D721Med (cell line): ENCODE results near the gene PGM5.
A peak's percentile ranks its signal among the peaks of the same experiment; 100 is the strongest.
"Not testable (repeated sequence)": the region's sequence is repeated elsewhere in the genome, so short reads cannot be mapped to it uniquely, and the experiment has no call there.

Experiments
- DNase-seq: peaks from one replicate; pipeline ENCODE4 v3.0.0; 2011; ENCODE audit warnings: low spot score; ENCODE audit not compliant: insufficient read length
- FAIRE-seq: peaks from 2 replicates; lab custom pipeline; 2011; peaks lifted over from hg19 to GRCh38; lab: Jason Lieb, UNC
- TF ChIP-seq, protein P1 (sequence below): IDR thresholded peaks from 2 replicates; pipeline ENCODE4 v1.5.1; 2012; ENCODE audit warnings: mild to moderate bottlenecking, control low read depth; ENCODE audit not compliant: insufficient read depth; ENCODE audit errors: missing control alignments

The PGM5 gene

DNA sequence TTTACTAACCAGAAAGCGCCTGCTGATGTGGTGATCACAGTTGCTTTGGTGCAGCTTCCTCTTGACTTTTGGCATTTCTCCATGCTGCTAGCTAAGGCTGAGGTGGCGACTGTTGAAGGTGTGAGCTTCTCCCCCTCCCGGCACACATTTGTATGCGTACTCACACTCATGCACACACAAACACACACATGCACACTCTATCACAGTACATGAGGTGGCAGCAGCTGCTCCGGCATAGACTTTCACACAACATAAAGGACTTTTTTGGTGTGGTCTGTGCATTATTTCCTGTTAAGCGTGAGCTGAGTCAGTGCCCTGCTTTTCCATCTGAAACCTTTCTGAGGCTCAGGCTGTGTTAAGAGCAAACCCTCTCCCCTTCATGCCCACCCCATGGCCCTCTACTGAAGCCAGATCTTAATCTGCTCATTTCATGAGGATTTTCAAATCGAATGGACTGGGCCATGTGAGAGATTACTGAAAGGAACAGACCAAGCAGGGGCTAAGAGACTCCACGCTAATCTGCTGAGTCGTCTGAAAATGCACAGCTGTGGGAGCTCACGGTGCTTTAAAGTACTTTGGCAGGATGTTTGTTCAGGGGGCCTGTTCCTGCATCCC lies 10.6 kb downstream of the PGM5 start:
- peak; percentile 6 for DNase-seq
- not testable (repeated sequence) for FAIRE-seq

DNA sequence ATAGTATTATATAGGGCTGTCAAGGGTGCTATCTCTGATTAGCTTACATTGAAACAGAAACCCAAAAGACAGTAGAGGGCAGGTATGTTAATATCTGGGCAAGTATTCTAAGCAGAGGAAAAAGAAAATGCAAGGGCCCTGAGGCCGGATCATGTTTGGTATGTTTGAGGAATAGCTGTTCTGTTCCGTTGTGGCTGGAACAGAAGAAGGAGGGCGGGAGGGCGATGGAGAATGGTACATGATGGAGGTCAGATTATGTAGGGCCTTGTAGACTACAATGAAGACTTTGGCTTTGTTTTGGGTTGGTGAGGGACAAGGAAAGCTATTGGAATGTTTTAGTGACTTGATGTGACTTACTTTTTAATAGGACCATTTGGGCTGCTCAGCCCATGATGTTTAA lies 19.4 kb downstream of the PGM5 start:
- not testable (repeated sequence) for DNase-seq, FAIRE-seq

DNA sequence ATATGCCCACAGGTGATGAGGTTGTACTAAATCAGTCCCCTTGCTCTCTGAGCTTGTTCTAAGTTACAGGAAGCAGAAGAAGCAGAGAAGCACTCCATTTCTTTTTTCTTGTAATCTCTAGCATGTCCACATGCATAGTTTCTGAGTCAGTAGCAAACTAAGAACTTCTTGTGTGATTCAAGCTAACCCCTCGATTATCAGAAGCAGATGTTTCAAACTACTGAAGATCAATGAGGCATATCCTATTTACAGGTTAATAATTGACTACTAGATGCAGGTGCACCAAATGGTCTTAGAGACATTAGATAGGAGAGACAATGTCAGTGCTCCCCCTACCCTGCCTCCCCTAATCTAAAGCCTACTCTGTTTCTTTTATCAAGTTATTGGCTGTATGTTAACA lies 21.3 kb downstream of the PGM5 start:
- not testable (repeated sequence) for DNase-seq, FAIRE-seq

DNA sequence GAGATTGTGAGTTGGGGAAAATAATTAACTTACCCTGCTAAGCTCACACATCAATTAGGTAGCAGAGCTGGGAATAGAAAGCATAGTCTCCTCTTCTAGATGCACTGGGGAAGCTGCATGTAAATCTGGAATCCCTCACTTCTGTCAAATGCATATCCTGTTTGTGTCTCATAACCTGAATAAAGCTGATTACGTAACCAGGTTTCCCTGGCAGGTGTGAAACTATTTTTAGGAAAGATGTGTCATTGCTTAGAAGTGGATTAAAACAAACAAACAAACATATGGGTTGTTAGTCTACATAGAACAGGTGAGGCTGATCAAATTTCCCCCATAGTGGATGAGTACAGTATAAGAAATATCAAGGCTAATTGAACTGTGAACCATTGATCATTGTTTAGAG lies 27.5 kb downstream of the PGM5 start:
- DNase-seq, FAIRE-seq: not testable (repeated sequence)

DNA sequence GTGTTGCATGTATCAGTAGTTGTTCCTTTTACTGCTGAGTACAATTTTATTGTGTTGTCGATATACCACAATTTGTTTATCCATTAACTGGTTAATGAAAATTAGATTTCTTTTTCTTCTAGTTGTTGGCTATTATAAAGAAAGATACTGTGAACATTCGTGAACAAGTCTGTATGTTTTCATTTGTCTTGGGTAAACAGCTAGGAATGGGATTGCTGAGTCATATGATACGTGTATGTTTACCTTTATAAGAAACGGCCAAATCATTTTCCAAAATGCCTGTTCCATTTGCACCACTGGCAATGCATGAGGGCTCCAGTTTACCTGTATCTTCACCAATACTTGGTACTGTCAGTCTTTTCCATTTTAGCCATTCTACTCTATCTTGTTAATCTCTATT lies 33.1 kb downstream of the PGM5 start:
- FAIRE-seq, DNase-seq: not testable (repeated sequence)

DNA sequence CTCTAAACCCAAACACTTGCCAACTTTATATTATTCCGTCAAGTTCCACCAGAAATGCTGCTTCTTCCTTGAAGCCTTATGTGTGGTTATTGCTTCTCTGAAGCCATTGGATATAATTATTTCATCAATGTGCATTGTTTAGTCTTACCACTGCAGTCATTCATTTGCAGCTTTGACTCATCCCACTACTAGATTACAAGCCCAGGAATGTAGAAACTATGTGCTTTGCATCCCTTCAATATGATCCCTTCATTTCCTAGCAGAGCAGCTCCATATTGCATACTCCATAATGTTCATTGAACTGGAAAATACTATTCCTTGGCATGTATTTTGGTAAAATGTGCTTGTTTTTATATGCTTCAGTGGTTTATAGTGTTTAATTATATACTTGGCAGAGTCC lies 34.3 kb downstream of the PGM5 start:
- not testable (repeated sequence) for FAIRE-seq, DNase-seq

DNA sequence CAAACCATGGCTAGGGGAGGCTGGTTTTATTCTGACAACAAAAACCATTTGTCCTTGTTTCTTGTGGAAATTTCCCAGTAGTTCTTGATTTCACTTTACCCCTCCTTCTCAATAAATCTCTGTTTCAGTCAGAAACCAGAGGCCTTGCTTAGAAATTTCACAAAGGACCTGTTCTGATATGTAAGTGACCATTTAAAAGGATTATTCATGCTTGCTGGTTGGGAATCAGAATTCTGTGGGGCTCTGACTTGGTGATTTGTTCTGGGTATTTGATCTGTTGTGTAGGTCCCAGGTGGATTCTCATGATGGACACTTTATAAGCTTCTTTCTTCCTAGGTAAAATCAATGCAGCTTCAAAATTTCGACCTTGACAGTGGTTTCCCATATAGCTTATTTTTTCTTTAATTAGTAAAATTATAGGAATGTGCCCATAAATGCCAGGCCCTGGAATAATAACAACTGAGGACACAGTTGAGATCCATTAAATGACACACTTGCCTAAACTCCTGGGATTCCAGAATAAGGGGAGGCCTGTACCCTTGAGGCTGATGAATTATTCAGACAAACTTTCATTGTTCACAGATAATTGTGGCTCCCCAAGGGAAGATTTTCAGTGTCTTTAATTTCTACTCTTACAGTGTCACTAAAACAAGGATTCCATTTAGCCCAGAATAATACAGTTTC lies 40.1 kb downstream of the PGM5 start:
- DNase-seq, FAIRE-seq: not testable (repeated sequence)

DNA sequence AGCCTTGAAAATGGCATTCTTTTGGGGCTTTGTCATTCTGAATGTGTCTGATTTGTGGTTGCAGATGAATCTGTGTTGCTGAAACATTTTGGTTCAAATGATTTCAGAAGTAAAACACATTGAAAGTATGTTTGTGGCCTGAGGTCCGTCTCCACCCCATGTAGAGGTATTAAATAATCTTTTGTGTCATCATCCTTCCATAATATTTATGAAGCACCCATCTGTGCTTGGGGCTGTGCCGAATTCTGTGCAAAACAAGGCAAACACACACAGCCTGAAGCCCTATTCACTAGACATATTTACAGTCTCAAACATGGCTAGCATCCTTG lies 40.6 kb downstream of the PGM5 start:
- not testable (repeated sequence) for DNase-seq, FAIRE-seq

DNA sequence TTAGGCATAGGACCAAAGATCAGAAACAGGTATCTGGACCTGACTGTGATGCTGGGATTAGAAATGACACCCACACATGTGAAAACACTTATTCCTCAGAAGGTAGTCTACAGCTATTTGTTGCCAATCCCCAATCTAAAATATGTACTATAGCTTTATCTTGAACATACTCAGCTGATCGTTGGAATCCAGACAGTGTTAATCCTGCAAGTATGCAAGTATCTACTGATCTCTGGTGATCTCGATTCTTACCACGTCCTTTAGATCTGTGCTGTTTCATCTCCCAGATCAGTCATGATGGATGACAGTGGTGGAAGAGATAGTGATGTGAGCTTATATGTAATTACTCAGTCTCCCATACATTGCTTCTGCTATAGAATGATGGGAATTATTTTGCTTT lies 41.4 kb downstream of the PGM5 start:
- FAIRE-seq, DNase-seq: not testable (repeated sequence)

DNA sequence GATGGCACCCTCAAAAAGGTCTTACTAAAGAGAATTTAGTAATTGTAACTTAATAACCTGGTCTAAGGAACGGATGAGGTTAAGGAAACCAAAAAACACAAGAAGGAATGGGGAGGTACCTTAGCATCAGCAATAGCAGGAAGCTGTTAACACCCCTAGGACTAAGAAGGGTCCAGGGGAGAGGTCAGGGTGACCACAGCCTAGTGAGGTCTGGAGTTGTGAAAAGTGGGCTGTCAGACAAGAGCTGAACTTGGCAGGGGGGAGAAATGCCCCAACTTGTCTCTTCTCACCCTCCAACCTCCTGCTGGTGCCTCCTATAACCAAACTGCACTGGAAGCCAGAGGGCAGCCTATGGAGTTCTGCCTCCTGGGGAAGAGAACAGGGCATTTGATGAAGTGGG lies 41.9 kb downstream of the PGM5 start:
- FAIRE-seq, DNase-seq: not testable (repeated sequence)

DNA sequence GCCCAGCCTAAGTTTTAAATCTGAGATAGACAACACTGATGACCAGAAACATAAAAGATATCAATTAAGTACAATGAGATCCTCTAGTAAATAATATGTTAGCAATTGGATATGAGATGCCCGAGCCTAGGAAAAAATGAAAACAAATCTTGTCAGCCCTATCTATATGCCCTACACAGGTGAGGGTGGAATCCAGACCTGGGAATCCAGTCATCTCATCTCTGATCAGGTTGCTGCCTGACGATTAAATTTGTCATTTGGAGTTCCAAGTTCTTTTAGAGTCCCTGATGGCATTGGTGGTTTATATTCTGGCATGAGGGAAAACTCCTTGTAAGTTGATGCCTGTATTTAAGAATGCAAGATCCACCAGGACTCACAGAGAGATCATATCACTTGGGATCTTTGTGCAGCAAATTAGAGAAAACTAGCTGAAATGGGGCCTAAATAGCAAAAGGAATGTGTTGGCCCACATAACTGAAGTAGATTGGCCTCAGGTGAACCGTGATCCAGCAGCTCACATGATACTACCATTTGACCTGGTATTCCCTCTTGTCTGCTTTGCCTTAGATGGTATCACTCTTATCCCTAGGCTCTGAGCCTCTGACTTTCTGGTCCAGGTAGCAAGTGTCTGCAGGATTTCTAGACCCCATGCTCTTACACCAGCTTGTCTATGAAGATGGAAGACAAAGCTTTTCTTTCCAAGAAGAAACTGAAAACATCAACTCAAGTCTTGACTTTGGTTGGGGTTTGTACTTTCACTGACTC lies 48.2 kb downstream of the PGM5 start:
- not testable (repeated sequence) for DNase-seq, FAIRE-seq

DNA sequence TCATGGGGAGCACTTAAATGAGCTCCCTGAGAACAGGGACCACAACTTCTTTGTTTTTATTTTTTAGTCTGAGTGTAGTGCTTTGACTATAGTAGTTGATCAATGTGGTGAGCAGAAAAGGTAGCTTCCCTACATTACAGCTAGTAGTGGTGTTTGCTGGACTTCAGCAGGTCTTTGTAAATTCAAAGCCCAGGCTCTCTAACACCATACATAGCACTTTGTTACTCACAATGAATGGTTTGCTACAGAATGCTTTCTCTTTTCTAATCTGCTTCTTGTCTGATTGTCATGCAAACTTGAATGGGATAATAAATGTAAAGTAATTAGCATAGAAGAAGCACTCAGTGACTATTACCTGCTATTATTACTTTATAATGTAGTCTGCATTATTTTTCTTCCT lies 55.5 kb downstream of the PGM5 start:
- DNase-seq, FAIRE-seq: not testable (repeated sequence)

DNA sequence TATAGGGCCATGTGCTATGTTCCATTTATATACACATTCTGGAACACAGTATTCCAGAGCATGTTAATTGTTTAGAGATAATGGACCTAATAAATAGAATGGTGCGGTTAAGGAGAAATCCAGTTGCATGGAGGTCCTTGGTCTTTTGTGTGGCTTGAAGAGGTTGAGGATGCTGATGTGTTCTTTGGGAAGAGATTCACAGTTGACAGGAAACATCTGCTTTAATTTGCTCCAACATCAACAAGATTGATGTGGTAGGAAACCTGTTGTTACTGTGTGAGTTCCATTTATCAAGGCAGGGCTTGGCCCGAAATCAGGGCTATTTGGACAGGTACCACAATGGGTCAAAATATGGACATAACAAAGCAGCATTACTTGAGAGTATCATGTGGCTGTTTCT lies 56.3 kb downstream of the PGM5 start:
- DNase-seq, FAIRE-seq: not testable (repeated sequence)

DNA sequence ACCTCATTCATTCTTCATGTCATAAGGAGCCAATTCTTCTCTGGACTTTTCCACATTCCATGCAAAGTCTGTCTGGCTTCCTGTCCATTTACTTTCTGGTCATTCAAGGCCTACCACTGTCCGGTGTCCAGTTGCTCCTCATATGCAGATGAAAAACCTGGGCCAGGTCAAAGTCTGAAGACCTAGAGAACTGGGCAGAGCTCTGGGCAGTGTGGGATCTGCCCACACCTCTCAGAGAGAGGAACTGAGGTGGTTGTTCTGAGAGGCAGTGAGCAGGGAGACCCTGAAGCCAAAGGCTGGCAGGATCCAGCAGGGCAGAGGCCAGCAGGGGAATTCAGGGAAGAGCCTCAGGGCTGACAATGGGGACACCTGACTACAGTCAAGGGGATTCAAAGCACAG lies 58.7 kb downstream of the PGM5 start:
- DNase-seq, FAIRE-seq: not testable (repeated sequence)

DNA sequence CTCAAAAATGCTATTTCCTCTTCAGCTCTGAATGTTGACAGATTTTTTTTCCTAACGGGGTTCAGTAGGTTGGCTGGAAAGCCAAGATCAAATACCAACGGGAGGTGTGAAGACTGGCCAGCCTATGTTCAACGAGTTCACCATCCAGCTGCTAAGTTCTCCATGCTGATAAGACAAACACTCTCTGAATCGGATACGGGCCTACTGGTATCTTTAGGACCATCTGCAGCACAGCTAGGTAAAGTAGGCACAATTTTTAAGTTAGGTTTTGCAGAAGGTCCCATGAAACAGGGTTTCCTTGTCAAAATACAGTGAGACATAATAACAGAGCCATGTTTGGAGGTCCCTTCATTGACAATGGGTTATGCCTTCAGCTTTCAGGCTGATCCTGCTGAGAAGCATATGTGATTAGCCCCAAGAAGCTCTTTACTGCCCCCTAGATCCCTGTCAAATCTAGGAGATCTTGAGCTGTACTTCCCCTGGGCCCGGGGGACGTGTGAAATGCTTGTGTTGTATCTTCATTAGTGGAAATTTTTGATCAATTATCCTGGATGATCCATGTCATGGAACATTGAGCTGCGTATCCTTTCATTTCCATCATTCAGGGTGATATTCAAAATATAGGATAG lies 60.6 kb downstream of the PGM5 start:
- FAIRE-seq (no peak), DNase-seq (no peak)
- TF ChIP-seq, protein P1, sequence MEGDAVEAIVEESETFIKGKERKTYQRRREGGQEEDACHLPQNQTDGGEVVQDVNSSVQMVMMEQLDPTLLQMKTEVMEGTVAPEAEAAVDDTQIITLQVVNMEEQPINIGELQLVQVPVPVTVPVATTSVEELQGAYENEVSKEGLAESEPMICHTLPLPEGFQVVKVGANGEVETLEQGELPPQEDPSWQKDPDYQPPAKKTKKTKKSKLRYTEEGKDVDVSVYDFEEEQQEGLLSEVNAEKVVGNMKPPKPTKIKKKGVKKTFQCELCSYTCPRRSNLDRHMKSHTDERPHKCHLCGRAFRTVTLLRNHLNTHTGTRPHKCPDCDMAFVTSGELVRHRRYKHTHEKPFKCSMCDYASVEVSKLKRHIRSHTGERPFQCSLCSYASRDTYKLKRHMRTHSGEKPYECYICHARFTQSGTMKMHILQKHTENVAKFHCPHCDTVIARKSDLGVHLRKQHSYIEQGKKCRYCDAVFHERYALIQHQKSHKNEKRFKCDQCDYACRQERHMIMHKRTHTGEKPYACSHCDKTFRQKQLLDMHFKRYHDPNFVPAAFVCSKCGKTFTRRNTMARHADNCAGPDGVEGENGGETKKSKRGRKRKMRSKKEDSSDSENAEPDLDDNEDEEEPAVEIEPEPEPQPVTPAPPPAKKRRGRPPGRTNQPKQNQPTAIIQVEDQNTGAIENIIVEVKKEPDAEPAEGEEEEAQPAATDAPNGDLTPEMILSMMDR, result peak; percentile 36
